Measurements from ENCODE around the gene PTGIR.
A peak's percentile ranks its signal among the peaks of the same experiment; 100 is the strongest.

Gene PTGIR

GRCh38 chr19:46624958-46625661, at the start of gene PTGIR:
Gene PTGIR (minus strand): TSS chr19:46625089. CDS start chr19:46624225, 864 bp downstream.
- no peak for DNase-seq

- no peak for DNase-seq
These were observed 45.9 kb upstream of the PTGIR start for GRCh38 chr19:46670813-46671212.

GRCh38 chr19:46668662-46669061, 43.8 kb upstream of the PTGIR start:
- DNase-seq = no peak

GRCh38 chr19:46665072-46665471, 40.2 kb upstream of the PTGIR start:
- DNase-seq = no peak

GRCh38 chr19:46661735-46662592, 37.1 kb upstream of the PTGIR start:
- DNase-seq = peak; percentile 65

- peak; percentile 99 for DNase-seq
These were observed 36.3 kb upstream of the PTGIR start, which contains the start of gene DACT3 for GRCh38 chr19:46661020-46661731. Gene DACT3 (minus strand): TSS chr19:46661182. CDS start chr19:46661064, 118 bp downstream.

- DNase-seq = no peak
These were observed 35.7 kb upstream of the PTGIR start for GRCh38 chr19:46660551-46661019.

- no peak for DNase-seq
These were observed 35.2 kb upstream of the PTGIR start for GRCh38 chr19:46660008-46660517.

- no peak for DNase-seq
These were observed 34.5 kb upstream of the PTGIR start for GRCh38 chr19:46659151-46660007.

GRCh38 chr19:46656541-46656940, 31.7 kb upstream of the PTGIR start:
- DNase-seq = no peak

GRCh38 chr19:46654621-46655152, 29.8 kb upstream of the PTGIR start:
- DNase-seq = no peak

GRCh38 chr19:46650445-46650844, 25.6 kb upstream of the PTGIR start:
- DNase-seq = no peak

GRCh38 chr19:46648961-46649960, 24.4 kb upstream of the PTGIR start:
- DNase-seq = no peak

GRCh38 chr19:46648060-46648960, 23.4 kb upstream of the PTGIR start:
- no peak for DNase-seq

GRCh38 chr19:46646402-46646801, 21.5 kb upstream of the PTGIR start:
- DNase-seq = no peak

GRCh38 chr19:46644720-46645119, 19.8 kb upstream of the PTGIR start:
- DNase-seq = no peak

GRCh38 chr19:46640656-46641055, 15.8 kb upstream of the PTGIR start:
- no peak for DNase-seq

GRCh38 chr19:46639358-46640182, 14.7 kb upstream of the PTGIR start:
- no peak for DNase-seq

Measured in NCI-H2107 (cell line).